SK-N-SH treated with all-trans-retinoic acid at 6 μM for 48 hours (cell line): Measurements from ENCODE around the gene LRRN4CL.
"Not testable (repeated sequence)": the region's sequence is repeated elsewhere in the genome, so short reads cannot be mapped to it uniquely, and the experiment has no call there.

Experiments used
- RARB ChIP-seq: fragments of 250-450 bp; sonication (Bioruptor Pico); IDR thresholded peaks from 2 replicates; pipeline ENCODE4 v1.8.0; 2021; ENCODE audit warnings: mild to moderate bottlenecking, moderate library complexity
- ZNF70 ChIP-seq: fragments of 450-650 bp; formaldehyde crosslinking; IDR thresholded peaks from 2 replicates; pipeline ENCODE4 v1.5.0; 2020; ENCODE audit warnings: mild to moderate bottlenecking, moderate library complexity

DNA sequence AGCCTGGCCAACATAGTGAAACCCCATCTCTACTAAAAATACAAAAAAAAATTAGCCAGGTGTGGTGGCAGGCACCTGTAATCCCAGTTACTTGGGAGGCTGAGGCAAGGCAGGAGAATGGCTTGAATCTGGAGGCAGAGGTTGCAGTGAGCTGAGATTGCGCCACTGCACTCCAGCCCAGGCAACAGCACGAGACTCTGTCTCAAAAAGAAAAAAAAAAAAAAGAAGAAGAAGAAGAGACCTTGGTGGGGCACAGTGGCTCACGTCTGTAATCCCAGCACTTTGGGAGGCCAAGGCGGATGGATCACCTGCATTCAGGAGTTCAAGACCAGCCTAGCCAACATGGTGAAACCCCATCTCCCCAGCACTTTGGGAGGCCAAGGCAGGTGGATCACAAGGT, 14.6 kb upstream of the LRRN4CL start:
- TF ChIP-seq RARB, ZNF70 (CRISPR knock-in tag): not testable (repeated sequence)
